HL-60/S4 (cell line): ENCODE measurements around the gene TTLL9.

Experiments
- in situ Hi-C: fragments of 300-500 bp; cut with MboI; formaldehyde crosslinking; loops from 2 replicates; pipeline ENCODE4 v1.14.3; 2022; ENCODE audit warnings: low sequenced_read_pairs

TTLL9 gene

GRCh38 chr20:31933698-31934097 lies 63.3 kb downstream of the TTLL9 start:
- in situ Hi-C loops, result no loop called here

GRCh38 chr20:31934491-31934890 lies 64.1 kb downstream of the TTLL9 start:
- in situ Hi-C loops, result no loop called here

DNA sequence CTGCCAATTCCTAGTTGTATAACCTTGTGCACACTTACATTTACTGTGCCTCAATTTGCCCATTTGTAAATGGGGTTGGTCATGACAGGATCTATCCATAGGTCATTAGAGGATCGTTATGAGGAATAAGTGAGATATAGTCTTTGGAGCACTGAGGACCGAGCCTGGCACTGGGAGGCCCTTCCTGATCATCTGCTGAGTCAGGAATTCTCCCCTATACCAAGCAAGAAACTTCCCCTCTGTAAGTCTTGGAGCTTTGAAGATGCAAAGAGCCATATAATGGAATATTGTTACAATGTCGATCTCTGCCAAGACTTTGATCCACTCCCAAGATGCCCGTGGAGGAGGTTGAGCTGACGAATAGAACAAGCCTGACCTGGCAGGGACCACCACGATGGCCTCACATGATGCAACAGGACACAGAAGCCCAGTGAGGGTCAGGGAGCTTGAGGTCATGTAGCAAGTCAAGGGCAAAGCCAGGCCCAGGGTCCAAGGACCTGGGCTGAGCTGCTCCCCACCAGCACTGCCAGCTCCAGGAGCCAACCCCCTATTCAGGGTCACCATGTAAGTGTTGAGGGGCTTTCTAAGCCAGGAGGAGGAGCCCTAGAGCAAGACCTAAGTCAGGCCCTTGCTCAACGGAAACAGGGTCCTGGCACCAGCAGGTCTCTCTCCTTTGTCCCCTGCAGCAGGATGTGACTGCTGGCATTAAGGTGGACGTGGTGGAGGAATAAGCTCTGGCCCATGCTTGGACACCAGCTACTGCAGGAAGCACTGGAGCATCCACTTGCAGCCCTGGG lies 64.7 kb downstream of the TTLL9 start:
- in situ Hi-C loops, result no loop called here

DNA sequence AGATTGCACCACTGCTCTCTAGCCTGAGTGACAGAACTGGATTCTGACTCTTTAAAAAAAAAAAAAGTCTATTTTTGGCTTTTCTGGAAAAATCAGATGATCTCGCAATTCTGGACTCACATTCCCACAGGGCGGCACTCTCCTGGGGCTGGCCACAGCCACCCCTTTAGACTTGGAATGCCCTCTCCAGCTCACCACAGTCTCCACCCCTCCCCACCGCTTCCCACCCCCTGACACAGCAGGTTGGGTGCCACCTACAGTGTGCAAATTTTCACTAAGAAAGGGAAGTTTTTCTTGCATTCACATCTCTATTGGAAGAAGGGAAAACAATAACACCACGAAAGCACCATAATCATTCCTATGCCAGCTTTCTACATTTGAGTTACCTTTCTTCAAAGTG lies 66.0 kb downstream of the TTLL9 start:
- in situ Hi-C loops, result no loop called here

- in situ Hi-C loops, result no loop called here
These were observed 67.4 kb downstream of the TTLL9 start for GRCh38 chr20:31937820-31938219.

DNA sequence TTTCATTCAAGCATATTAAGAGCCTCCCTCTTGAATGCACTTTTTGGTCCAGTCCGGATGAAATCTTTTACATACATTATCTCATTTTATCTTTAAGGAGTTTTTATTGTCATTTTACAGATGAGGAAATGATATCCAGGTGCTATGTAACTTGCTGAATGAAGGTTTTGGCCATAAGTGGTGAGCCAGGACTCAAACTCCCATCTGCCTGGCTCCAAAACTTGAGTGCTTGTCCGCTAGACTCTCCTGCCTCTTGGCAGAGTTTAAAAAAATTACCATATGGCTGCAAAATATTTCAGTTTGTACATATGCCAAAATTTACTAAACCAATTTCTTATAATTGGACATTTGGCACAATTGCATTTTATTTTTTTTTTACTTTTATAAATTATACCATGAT lies 69.2 kb downstream of the TTLL9 start:
- in situ Hi-C loops, result no loop called here

DNA sequence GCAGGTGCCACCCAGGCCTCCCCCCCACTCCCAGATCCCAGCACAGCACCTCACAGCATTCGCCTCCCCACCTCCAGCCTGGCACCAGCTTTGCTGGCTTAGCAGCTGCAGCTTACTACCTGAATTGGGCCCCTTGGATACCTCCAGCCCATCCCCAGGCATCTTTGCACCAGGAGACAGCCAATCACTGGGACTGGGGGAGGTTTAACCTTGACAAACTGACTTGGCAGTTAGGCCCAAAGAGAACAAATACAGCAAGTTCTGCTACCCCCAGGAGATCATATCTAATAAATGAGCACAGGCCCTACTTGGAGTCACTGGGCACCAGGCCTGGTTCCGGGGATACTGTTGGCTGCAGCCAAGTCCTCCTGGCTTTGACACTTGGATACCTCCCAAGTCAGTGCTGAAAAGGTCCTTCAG lies 72.6 kb downstream of the TTLL9 start:
- in situ Hi-C loops, result no loop called here

GRCh38 chr20:31945319-31945718 lies 74.9 kb downstream of the TTLL9 start:
- in situ Hi-C loops, result no loop called here

DNA sequence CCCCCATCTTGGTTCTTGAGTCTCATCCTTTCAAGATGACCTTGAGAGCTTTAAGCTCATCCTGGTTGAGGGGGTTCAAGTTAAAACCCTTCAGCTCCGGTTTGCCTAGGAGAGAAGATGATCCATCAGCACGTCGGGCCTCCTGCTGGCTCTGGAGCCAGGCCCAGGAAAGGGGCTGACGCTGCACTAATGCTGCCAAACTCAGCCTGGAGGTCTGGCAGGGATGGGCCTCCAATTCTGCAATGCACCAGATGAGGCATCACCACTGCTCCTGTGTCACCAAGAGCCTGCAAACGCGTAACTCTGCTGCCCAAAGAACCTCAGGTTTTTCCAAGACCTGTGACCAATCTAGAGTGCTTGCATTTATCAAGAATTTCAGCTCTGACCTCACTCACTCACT lies 75.4 kb downstream of the TTLL9 start:
- in situ Hi-C loops, result no loop called here

DNA sequence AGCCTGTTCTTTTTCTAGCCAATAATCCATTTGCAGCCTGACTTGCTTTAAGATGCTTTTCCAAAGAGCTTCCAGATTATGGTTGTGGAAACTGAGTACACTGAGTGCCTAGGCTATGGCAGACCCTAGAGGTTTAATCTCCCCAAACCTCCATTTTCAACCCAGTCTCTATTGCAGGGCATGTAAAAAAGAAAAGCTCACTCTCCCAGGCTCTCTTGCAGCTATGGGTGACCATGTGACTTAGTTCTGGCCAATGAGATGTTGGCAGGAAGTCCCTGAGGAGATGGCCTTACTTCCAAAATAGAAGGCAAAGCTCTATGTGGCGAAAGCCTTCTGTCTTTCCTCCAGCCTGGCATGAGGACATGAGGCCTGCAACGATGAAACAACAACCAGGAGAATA lies 77.6 kb downstream of the TTLL9 start:
- in situ Hi-C loops, result no loop called here

- in situ Hi-C loops, result no loop called here
These were observed 79.6 kb downstream of the TTLL9 start for GRCh38 chr20:31949877-31950646.

DNA sequence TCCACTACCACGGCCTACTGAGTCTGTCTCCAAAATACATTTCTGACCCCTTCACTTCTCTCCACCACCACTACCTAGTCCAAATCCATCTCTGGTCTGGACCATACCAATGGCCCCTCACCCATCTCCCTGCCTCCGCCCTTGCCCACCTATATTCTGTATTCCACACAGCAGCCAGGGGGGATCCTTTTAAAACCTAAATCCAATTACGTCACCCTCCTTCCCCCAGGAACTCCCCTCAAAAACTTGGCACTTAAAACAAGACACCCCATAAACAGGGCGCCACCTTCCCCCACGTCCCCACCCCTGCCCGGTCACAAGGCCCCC lies 80.7 kb downstream of the TTLL9 start:
- in situ Hi-C loops, result no loop called here

GRCh38 chr20:31951530-31952453 lies 81.4 kb downstream of the TTLL9 start, which contains the start of gene PDRG1:
TSS of gene PDRG1 (minus strand) at chr20:31952046. CDS start at chr20:31951961, 85 bp downstream.
- in situ Hi-C loops, result no loop called here

DNA sequence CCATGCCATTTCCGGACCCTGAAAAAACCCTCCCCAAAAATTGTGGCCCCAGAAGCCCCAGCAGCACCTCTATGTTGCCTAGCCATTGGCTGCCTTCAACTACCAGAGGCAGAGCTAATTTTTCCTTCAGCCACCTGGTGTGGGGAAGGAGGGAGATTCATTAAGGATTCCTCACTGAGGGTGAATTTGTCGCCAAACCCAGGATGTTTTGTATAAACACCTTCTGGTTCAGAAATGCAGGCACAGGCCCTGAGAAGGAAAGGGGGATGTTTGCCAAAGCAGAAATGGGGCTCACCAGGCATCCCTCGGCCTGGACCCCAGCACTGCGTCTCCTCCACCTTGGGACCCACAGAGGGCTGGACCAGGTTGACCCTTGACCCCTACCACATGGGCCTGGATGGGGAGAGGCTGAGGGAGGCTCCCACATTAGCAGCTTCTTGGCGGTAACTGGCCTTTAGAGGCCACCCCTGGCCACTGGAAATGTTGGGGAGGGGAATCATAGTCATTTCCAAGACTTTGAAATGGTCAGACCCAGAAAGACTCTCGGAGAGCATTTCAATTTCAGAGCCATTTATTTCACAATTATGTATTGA lies 83.2 kb downstream of the TTLL9 start:
- in situ Hi-C loops, result no loop called here

DNA sequence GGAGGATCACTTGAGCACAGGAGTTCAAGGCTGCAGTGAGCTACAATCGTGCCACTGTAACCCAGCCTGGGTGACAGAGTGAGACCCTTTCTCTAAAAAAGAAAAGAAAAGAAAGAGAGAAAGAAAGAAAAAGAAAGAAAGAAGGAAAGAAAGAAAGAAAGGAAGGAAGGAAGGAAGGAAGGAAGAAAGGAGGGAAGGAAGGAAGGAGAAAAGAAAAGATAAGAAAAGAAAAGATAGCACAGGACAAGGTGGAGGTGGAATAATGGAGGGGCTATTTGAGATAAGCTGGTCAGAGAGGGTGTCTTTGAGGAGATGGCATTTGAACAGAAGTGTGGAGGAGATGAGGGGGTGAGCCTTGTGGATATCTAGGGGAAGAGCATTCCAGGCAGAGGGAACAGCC lies 84.1 kb downstream of the TTLL9 start:
- in situ Hi-C loops, result no loop called here

DNA sequence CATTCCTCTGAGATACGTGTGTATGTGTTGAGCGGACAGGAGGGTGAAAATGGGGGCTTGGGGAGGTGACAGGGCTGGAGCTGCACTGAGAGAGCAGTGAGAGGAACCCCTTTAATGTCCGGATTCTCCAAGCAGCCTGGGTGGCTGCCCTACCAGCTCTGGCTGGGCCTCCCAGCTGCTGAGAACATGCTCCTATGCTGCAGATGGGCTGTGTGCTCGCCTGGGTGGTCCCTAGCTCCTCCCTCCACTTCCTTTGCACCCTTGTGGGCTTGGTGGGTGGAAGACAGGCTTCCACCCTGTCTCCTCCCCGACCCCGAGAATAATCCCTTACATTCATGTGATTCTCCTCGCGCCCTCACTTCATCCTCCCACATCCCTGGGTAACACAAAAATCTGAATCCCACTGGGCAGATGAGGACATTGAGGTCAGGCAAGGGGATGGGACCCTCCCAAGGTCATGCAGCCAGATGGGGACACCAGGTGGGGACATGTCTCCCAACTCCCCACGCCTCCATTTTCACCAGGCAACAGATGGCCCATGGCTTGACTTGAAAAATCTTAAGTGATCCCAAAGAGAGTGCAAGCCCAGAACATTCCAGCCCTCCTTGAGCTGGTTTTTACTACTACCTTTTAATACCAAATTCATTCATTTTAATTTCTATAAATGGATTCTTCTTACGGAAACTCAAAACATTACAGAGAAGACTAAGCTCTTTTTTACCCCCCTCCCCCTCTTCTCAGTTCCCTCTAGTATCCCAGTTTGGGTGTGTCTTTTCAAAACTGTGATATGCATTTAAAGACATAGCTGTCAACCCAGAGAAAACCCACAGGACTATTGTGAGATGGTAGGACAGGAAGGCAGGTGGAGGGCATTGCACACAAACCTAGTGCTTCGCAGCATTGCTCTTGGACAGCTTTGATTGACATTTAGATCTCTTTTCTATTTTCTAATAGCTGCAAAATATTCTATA lies 86.4 kb downstream of the TTLL9 start:
- in situ Hi-C loops, result no loop called here

- in situ Hi-C loops, result no loop called here
These were observed 92.3 kb downstream of the TTLL9 start for GRCh38 chr20:31962761-31963160.

GRCh38 chr20:31963889-31964288 lies 93.5 kb downstream of the TTLL9 start:
- in situ Hi-C loops, result no loop called here

DNA sequence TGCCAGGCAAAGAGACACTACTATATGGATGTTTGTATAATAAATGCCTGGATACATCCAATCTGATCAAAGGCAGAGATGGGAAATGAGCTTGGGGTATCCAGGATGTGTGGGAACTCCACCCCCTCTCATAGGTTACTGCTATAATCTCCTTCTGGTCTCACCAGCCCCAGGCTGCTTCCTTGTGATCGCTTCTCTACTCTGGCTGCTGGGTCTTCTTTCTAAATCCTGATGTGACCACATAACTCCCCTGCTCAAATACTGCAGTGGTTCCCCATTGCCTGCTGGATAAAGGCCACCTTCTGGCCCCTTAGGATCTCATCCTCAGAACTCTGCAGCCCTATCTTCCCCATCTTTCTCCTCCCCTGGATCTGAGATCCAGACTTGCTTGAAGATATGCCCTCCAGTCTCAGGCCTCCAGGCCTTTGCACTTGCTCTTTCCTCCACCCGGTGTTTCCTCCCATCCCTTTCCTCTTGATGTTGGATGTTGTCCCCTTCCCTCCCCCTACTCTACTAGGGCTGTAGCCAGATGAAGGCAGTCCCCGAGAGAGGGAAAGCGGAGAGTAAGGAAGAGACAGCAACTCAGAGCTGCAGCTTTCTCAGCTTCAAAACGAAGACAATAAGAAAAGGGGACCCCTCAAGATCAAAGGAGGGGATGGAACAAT lies 96.7 kb downstream of the TTLL9 start:
- in situ Hi-C loops, result no loop called here
